HepG2 (cell line): Measurements from ENCODE around the gene PKD2L1. TPM values are rescaled to one million over a fixed set of nuclear protein-coding genes. Genes with fewer than 3 reads are reported as not detected.

Experiments
- ARID2 ChIP-seq: sonication (generic); formaldehyde crosslinking; IDR thresholded peaks from 2 replicates; pipeline ENCODE4 v1.8.1; 2022; ENCODE audit warnings: mild to moderate bottlenecking, missing genetic modification reagents, borderline replicate concordance
- ATF7 ChIP-seq, 2 experiments: fragments of 450-650 bp in 1 of 2; sonication (generic) in 1 of 2; formaldehyde crosslinking in 1 of 2; IDR thresholded peaks; 2 replicates each; pipeline versions ENCODE4 v1.4.0 to v1.6.1; 2016 to 2020; ENCODE audit warnings: antibody characterized with exemption in 1 of 2, mild to moderate bottlenecking in 1 of 2, missing genetic modification reagents in 1 of 2
- CHCHD3 ChIP-seq: sonication (generic); formaldehyde crosslinking; IDR thresholded peaks from 2 replicates; pipeline ENCODE4 v1.8.0; 2022; ENCODE audit warnings: mild to moderate bottlenecking, missing genetic modification reagents, moderate library complexity
- ELF1 ChIP-seq: sonication (generic); formaldehyde crosslinking; IDR thresholded peaks from 2 replicates; pipeline ENCODE4 v1.4.0; 2020; ENCODE audit warnings: missing genetic modification reagents
- RFXAP ChIP-seq: sonication (generic); formaldehyde crosslinking; IDR thresholded peaks from 2 replicates; pipeline ENCODE4 v1.4.0; 2020; ENCODE audit warnings: missing genetic modification reagents, borderline replicate concordance
- SP4 ChIP-seq: sonication (generic); formaldehyde crosslinking; IDR thresholded peaks from 2 replicates; pipeline ENCODE4 v1.8.1; 2023; ENCODE audit warnings: mild to moderate bottlenecking, missing genetic modification reagents
- TCF7L2 ChIP-seq: IDR thresholded peaks from 2 replicates; pipeline ENCODE4 v1.6.1; 2011; ENCODE audit warnings: mild to moderate bottlenecking, low read depth, low read length, moderate library complexity
- TFAP4 ChIP-seq: sonication (generic); IDR thresholded peaks from 2 replicates; pipeline ENCODE4 v1.6.1; 2016; ENCODE audit warnings: low read depth, borderline replicate concordance
- YEATS2 ChIP-seq: sonication (generic); formaldehyde crosslinking; IDR thresholded peaks from 2 replicates; pipeline ENCODE4 v1.4.0; 2020; ENCODE audit warnings: missing genetic modification reagents, borderline replicate concordance
- ZBTB26 ChIP-seq: IDR thresholded peaks from 2 replicates; pipeline ENCODE4 v1.6.1; 2016; ENCODE audit warnings: missing compliant biosample characterization, missing genetic modification reagents, borderline replicate concordance
- ZBTB4 ChIP-seq: sonication (generic); formaldehyde crosslinking; IDR thresholded peaks from 2 replicates; pipeline ENCODE4 v1.4.0; 2020; ENCODE audit warnings: missing genetic modification reagents, mild to moderate bottlenecking, borderline replicate concordance
- ZFY ChIP-seq: sonication (generic); formaldehyde crosslinking; IDR thresholded peaks from 2 replicates; pipeline ENCODE4 v1.4.0; 2020; ENCODE audit warnings: missing genetic modification reagents
- ZNF225 ChIP-seq: sonication (generic); formaldehyde crosslinking; IDR thresholded peaks from 2 replicates; pipeline ENCODE4 v1.4.0; 2020; ENCODE audit warnings: mild to moderate bottlenecking, missing genetic modification reagents
- ZNF431 ChIP-seq: sonication (generic); formaldehyde crosslinking; IDR thresholded peaks from 2 replicates; pipeline ENCODE4 v1.9.0; 2022; ENCODE audit warnings: missing genetic modification reagents, low read depth, mild to moderate bottlenecking, borderline replicate concordance
- ZNF546 ChIP-seq: sonication (generic); formaldehyde crosslinking; conservative IDR thresholded peaks from 2 replicates; pipeline ENCODE4 v1.8.1; 2023; ENCODE audit warnings: mild to moderate bottlenecking, missing genetic modification reagents
- ZNF691 ChIP-seq: sonication (generic); formaldehyde crosslinking; IDR thresholded peaks from 2 replicates; pipeline ENCODE4 v1.4.0; 2020; ENCODE audit warnings: missing genetic modification reagents, low read depth, mild to moderate bottlenecking, borderline replicate concordance
- ZNF816 ChIP-seq: sonication (generic); formaldehyde crosslinking; IDR thresholded peaks from 2 replicates; pipeline ENCODE4 v1.8.0; 2022; ENCODE audit warnings: missing genetic modification reagents, mild to moderate bottlenecking, borderline replicate concordance
- ZZZ3 ChIP-seq: sonication (generic); formaldehyde crosslinking; IDR thresholded peaks from 2 replicates; pipeline ENCODE4 v1.4.0; 2020; ENCODE audit warnings: missing genetic modification reagents, mild to moderate bottlenecking, borderline replicate concordance
- polyA plus RNA-seq, 8 experiments: library from polyadenylated mRNA; depleted of rRNA in 3 of 8; stranded (reverse) in 7 of 8; unstranded in 1 of 8; fragments of >200 nt; fragmentation: Illumina TruSeq in 4 of 8; extraction: Trizol in 4 of 8; gene quantifications; 2 replicates each; pipeline versions ENCODE4 v1.2.1 to v1.2.3, GENCODE V29; 2011 to 2016; ENCODE audit warnings: low read depth in 4 of 8, missing spikeins in 1 of 8, mixed read lengths in 1 of 8; ENCODE audit not compliant: insufficient read depth in 1 of 8
- total RNA-seq, 5 experiments: library from RNA; depleted of rRNA; stranded (reverse); fragments of >200 nt; fragmentation: Illumina TruSeq; extraction: Trizol; gene quantifications; 2 replicates each; pipeline ENCODE4 v1.2.3, GENCODE V29; 2016; ENCODE audit warnings: low read depth in 1 of 5

PKD2L1 gene
- total and polyA plus RNA-seq, 2 of the 13 experiments (the other 11 are each of a cell fraction or from before 2014, with no cell fraction given): 0.07 to 0.15 TPM

- TF ChIP-seq CHCHD3 (CRISPR knock-in tag) (no peak), TCF7L2 (no peak), ZBTB26 (CRISPR knock-in tag) (no peak; the same call in 1 of the 2 replicates), ZBTB4 (0 out of 2 replicates have a peak, but pooled peaks have one; percentile 52), ZZZ3 (peak; percentile 70; the same call in 1 of the 2 replicates), YEATS2 (CRISPR knock-in tag) (peak; percentile 95), ZNF691 (CRISPR knock-in tag) (0 out of 2 replicates have a peak, but pooled peaks have one; percentile 50), ZNF546 (CRISPR knock-in tag) (0 out of 2 replicates have a peak, but pooled peaks have one; percentile 34), TFAP4 (peak; percentile 44; the same call in 1 of the 2 replicates), ZFY (CRISPR knock-in tag) (peak; percentile 58), ATF7 (IDR thresholded peaks at IDR 0.05) (no peak), ATF7 (CRISPR knock-in tag; IDR thresholded peaks at IDR 0.05) (no peak), ARID2 (CRISPR knock-in tag) (0 out of 2 replicates have a peak, but pooled peaks have one; percentile 43), ZNF816 (CRISPR knock-in tag) (0 out of 2 replicates have a peak, but pooled peaks have one; percentile 42), ZNF431 (CRISPR knock-in tag) (peak; percentile 53; the same call in 1 of the 2 replicates), ZNF225 (CRISPR knock-in tag) (no peak), SP4 (CRISPR knock-in tag) (peak; percentile 46; the same call in 1 of the 2 replicates), RFXAP (CRISPR knock-in tag) (no peak; the same call in 1 of the 2 replicates), ELF1 (peak; percentile 80)
Observed at GRCh38 chr10:100267239-100268104, 62.6 kb downstream of the PKD2L1 start, which contains the start of gene CWF19L1 (continued).
